GM12878 (cell line): ENCODE measurements around the gene ZNF212. TPM values are rescaled to one million over a fixed set of nuclear protein-coding genes. Genes with fewer than 3 reads are reported as not detected.

Experiments used
- ATAC-seq: fragments of 200-7000 bp; cut with Tn5 transposase; 3 replicates; pipeline ENCODE4 v1.9.1; 2020; ENCODE audit warnings: mild to moderate bottlenecking, moderate library complexity
- BruUV-seq: library from RNA; stranded (reverse); fragments of 400-500 nt; replicated peaks from 2 replicates; lab custom pipeline; 2021; lab: Mats Ljungman, UMichigan
- CTCF ChIA-PET: fragments of 300-600 bp; sonication (Branson Sonifier 250); formaldehyde crosslinking; extraction: SDS; loops from one replicate; lab custom pipeline; 2021; ENCODE audit warnings: inconsistent platforms; lab: Yijun Ruan, JAX
- POLR2A ChIA-PET: fragments of 350-600 bp; formaldehyde crosslinking; extraction: SDS; loops from one replicate; lab custom pipeline; 2021; ENCODE audit warnings: inconsistent platforms; lab: Charles Lee
- RAD21 ChIA-PET: fragments of 300-600 bp; sonication (Branson Sonifier 250); formaldehyde crosslinking; loops from one replicate; lab custom pipeline; 2023; ENCODE audit warnings: antibody characterized with exemption; ENCODE audit not compliant: unreplicated experiment; lab: Charles Lee
- SMC1A ChIA-PET: fragments of 300-600 bp; sonication (Branson Sonifier 250); formaldehyde crosslinking; loops from one replicate; lab custom pipeline; 2023; ENCODE audit not compliant: unreplicated experiment, uncharacterized antibody; lab: Charles Lee
- DNase-seq: peaks from one replicate; pipeline ENCODE4 v3.0.0-alpha.2; 2011; ENCODE audit warnings: low read depth, low spot score
- FAIRE-seq: peaks from 3 replicates; lab custom pipeline; 2011; peaks lifted over from hg19 to GRCh38; lab: Jason Lieb, UNC
- H2AFZ ChIP-seq: 2 replicates; pipeline ENCODE4 v1.6.0; 2011; ENCODE audit warnings: low read depth, low read length, control low read depth; ENCODE audit not compliant: control insufficient read depth
- H3K27ac ChIP-seq: 2 replicates; pipeline ENCODE4 v1.5.1; 2011; ENCODE audit warnings: control low read depth; ENCODE audit not compliant: control insufficient read depth, insufficient read depth
- H3K27me3 ChIP-seq, 2 experiments: replicated peaks in 1 of 2; 2 replicates each; pipeline versions ENCODE4 v1.6.0 to v1.6.1; 2011; ENCODE audit warnings: low read length in 1 of 2; ENCODE audit not compliant: control insufficient read depth in 2 of 2, insufficient read depth in 2 of 2
- H3K36me3 ChIP-seq, 2 experiments: 2 replicates each; pipeline ENCODE4 v1.5.1; 2011; ENCODE audit warnings: low read length in 1 of 2; ENCODE audit not compliant: control insufficient read depth in 2 of 2, insufficient read depth in 2 of 2
- H3K4me1 ChIP-seq: 2 replicates; pipeline ENCODE4 v1.6.1; 2011; ENCODE audit warnings: mild to moderate bottlenecking, low read length, moderate library complexity, mixed read lengths; ENCODE audit not compliant: control insufficient read depth, insufficient read depth
- H3K4me2 ChIP-seq: 2 replicates; pipeline ENCODE4 v1.6.0; 2011; ENCODE audit warnings: control low read depth; ENCODE audit not compliant: control insufficient read depth, insufficient read depth
- H3K4me3 ChIP-seq: fragments of 200-600 bp; sonication (generic); 2 replicates; pipeline ENCODE4 v1.5.1; 2016
- H3K79me2 ChIP-seq: 2 replicates; pipeline ENCODE4 v1.6.0; 2011; ENCODE audit warnings: low read length; ENCODE audit not compliant: control insufficient read depth, insufficient read depth
- H3K9ac ChIP-seq: 2 replicates; pipeline ENCODE4 v1.8.0; 2011; ENCODE audit warnings: low read length, control low read depth, mixed read lengths; ENCODE audit not compliant: control insufficient read depth, insufficient read depth
- H3K9me3 ChIP-seq: replicated peaks from 3 replicates; pipeline ENCODE4 v1.5.1; 2011; ENCODE audit warnings: mild to moderate bottlenecking, low read length; ENCODE audit not compliant: control insufficient read depth, insufficient read depth
- H4K20me1 ChIP-seq: 2 replicates; pipeline ENCODE4 v1.6.0; 2011; ENCODE audit not compliant: control insufficient read depth, insufficient read depth
- BRCA1 ChIP-seq: IDR thresholded peaks from 2 replicates; pipeline ENCODE4 v1.6.1; 2011; ENCODE audit warnings: low read depth, low read length, improper control_type of control experiment
- CHD4 ChIP-seq: fragments of 200-600 bp; sonication (generic); IDR thresholded peaks from 2 replicates; pipeline ENCODE4 v1.6.1; 2016; ENCODE audit warnings: mild to moderate bottlenecking
- GATAD2B ChIP-seq: fragments of 450-650 bp; conservative IDR thresholded peaks from 2 replicates; pipeline ENCODE4 v1.6.1; 2017; ENCODE audit warnings: low read depth, mild to moderate bottlenecking, moderate library complexity
- HDAC2 ChIP-seq: fragments of 200-600 bp; sonication (generic); IDR thresholded peaks from 2 replicates; pipeline ENCODE4 v1.6.1; 2017
- NR2C2 ChIP-seq: IDR thresholded peaks from 2 replicates; pipeline ENCODE4 v1.6.1; 2011; ENCODE audit warnings: borderline replicate concordance, low read depth; ENCODE audit not compliant: control insufficient read depth, insufficient read length
- POLR2A ChIP-seq: IDR thresholded peaks from 2 replicates; pipeline ENCODE4 v1.6.1; 2011; ENCODE audit warnings: low read depth, mild to moderate bottlenecking, low read length
- RCOR1 ChIP-seq: conservative IDR thresholded peaks from 2 replicates; pipeline ENCODE4 v1.6.1; 2012; ENCODE audit warnings: low read depth, low read length, improper control_type of control experiment
- SIN3A ChIP-seq: IDR thresholded peaks from 2 replicates; pipeline ENCODE4 v1.6.1; 2012; ENCODE audit warnings: low read depth, low read length, improper control_type of control experiment
- SRF ChIP-seq, 2 experiments: IDR thresholded peaks; 2 replicates each; pipeline ENCODE4 v1.6.1; 2011; ENCODE audit warnings: low read depth in 2 of 2, low read length in 2 of 2, mild to moderate bottlenecking in 1 of 2, moderate library complexity in 1 of 2
- STAT3 ChIP-seq: IDR thresholded peaks from 2 replicates; pipeline ENCODE4 v1.6.1; 2011; ENCODE audit warnings: low read depth, low read length, improper control_type of control experiment
- WRNIP1 ChIP-seq: IDR thresholded peaks from 2 replicates; pipeline ENCODE4 v1.6.1; 2011; ENCODE audit warnings: low read depth, low read length, improper control_type of control experiment, borderline replicate concordance
- ZBED1 ChIP-seq: IDR thresholded peaks from 2 replicates; pipeline ENCODE4 v1.6.1; 2016; ENCODE audit warnings: borderline replicate concordance
- WGBS: methylation state at CpG from one replicate; pipeline ENCODE4 v1.1.6; 2016; ENCODE audit warnings: low lambda C conversion rate; ENCODE audit not compliant: insufficient replicate concordance, insufficient coverage; ENCODE audit errors: missing lambda C conversion rate; 5-methylcytosine and 5-hydroxymethylcytosine counted together
- in situ Hi-C: fragments of 300-500 bp; cut with MboI; formaldehyde crosslinking; loops from 9 replicates; pipeline ENCODE4 v1.14.3; 2018; ENCODE audit warnings: mixed read lengths
- intact Hi-C: fragments of 100-400 bp; cut with micrococcal nuclease; formaldehyde crosslinking; loops from one replicate; pipeline ENCODE4 v1.14.2; 2022; ENCODE audit not compliant: unreplicated experiment
- polyA plus RNA-seq, 11 experiments: library from polyadenylated mRNA; depleted of rRNA in 4 of 11; unstranded in 6 of 11; stranded (reverse) in 5 of 11; fragments of >200 nt; fragmentation: Nextera tagmentation in 4 of 11; fragmentation: Illumina TruSeq in 1 of 11; extraction: Ambion mirVana in 4 of 11; extraction: Trizol in 1 of 11; gene quantifications; 1 replicate in 1 of 11; 2 replicates in 10 of 11; pipeline versions ENCODE4 v1.2.1 to v1.2.3, GENCODE V29; 2011 to 2016; ENCODE audit warnings: inconsistent platforms in 2 of 11, missing spikeins in 2 of 11, low read depth in 1 of 11
- total RNA-seq, 4 experiments: library from RNA; depleted of rRNA in 3 of 4; stranded (reverse); fragments of >200 nt in 3 of 4; fragmentation: Illumina TruSeq in 1 of 4; extraction: Trizol in 1 of 4; gene quantifications; 2 replicates each; pipeline versions ENCODE4 v1.2.1 to v1.2.3, GENCODE V29; 2013 to 2021
- TF ChIP-seq, protein P1 (sequence below), 3 experiments: IDR thresholded peaks in 2 of 3; conservative IDR thresholded peaks in 1 of 3; 2 replicates each; pipeline ENCODE4 v1.5.1; 2011; ENCODE audit warnings: low read depth in 3 of 3, low read length in 3 of 3, mild to moderate bottlenecking in 3 of 3, control low read depth in 2 of 3, moderate library complexity in 2 of 3, inconsistent platforms in 1 of 3, mixed read lengths in 1 of 3; ENCODE audit not compliant: control insufficient read depth in 2 of 3, insufficient read depth in 1 of 3; ENCODE audit errors: extremely low read depth in 1 of 3
- TF ChIP-seq, protein P2 (sequence below): fragments of 450-650 bp; IDR thresholded peaks from 2 replicates; pipeline ENCODE4 v1.6.1; 2017; ENCODE audit warnings: antibody characterized with exemption, mild to moderate bottlenecking, moderate library complexity
- TF ChIP-seq, protein P3 (sequence below): IDR thresholded peaks from 2 replicates; pipeline ENCODE4 v1.6.1; 2012; ENCODE audit warnings: low read depth, low read length, improper control_type of control experiment

ZNF212 gene
- total and polyA plus RNA-seq, 10 of the 15 experiments (the other 5 are each of a cell fraction or from before 2014, with no cell fraction given): 1.2 to 11.6 (median 5.4) TPM

DNA sequence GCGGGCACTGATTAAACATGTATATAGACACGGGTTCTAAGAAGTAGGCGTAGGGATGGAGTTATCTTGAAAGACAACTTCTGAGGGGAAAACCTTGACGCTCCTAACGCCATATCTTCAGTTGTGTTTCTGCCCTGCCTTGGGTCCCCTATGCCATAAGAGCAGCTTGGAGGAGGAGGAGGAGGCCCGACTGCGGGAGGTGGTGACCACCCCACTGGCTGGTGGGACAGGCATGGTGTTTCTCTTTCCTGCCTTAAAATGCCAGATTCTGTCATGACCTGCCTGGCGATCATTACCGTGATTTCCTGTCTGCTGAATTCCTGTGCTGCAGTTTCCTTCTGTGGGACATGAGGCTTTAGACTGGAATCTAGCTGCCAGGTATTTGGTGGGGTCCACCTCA is 38.4 kb downstream of the ZNF212 start:
- ATAC-seq (no peak), FAIRE-seq (no peak), DNase-seq (no peak)
- Histone ChIP-seq H2AFZ (no peak overlapping the region), H3K79me2 (no peaks in the 10 kb centered on the region), H3K4me2 (no peak overlapping the region), H3K27me3 (no peaks in the 10 kb centered on the region), H3K27ac (no peak overlapping the region), H3K9ac (no peak overlapping the region), H3K36me3 (peaks cover 8 to 15% of the 10 kb centered on the region in 2 experiments), H4K20me1 (no peaks in the 10 kb centered on the region), H3K4me3 (no peak overlapping the region), H3K4me1 (no peaks in the 10 kb centered on the region), H3K9me3 (no peaks in the 10 kb centered on the region)
- intact Hi-C loops (no loop called here), in situ Hi-C loops (no loop called here)
- no TSS peak for BruUV-seq
- ChIA-PET RAD21 (no interaction called here), POLR2A (no interaction called here), SMC1A (no interaction called here), CTCF (no interaction called here)
- WGBS: 98% methylated on average over 9 of the region's 9 CpGs
- no peak for TF ChIP-seq STAT3
- no peak for TF ChIP-seq NR2C2
- TF ChIP-seq SIN3A: no peak
- TF ChIP-seq CHD4: no peak
- TF ChIP-seq ZBED1: no peak
- TF ChIP-seq, protein P1, sequence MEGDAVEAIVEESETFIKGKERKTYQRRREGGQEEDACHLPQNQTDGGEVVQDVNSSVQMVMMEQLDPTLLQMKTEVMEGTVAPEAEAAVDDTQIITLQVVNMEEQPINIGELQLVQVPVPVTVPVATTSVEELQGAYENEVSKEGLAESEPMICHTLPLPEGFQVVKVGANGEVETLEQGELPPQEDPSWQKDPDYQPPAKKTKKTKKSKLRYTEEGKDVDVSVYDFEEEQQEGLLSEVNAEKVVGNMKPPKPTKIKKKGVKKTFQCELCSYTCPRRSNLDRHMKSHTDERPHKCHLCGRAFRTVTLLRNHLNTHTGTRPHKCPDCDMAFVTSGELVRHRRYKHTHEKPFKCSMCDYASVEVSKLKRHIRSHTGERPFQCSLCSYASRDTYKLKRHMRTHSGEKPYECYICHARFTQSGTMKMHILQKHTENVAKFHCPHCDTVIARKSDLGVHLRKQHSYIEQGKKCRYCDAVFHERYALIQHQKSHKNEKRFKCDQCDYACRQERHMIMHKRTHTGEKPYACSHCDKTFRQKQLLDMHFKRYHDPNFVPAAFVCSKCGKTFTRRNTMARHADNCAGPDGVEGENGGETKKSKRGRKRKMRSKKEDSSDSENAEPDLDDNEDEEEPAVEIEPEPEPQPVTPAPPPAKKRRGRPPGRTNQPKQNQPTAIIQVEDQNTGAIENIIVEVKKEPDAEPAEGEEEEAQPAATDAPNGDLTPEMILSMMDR (IDR thresholded peaks at IDR 0.05 in 2 of 3, conservative IDR thresholded peaks at IDR 0.05 in 1 of 3; ENCODE audit: control insufficient read depth in 2 of 3, extremely low read depth in 1 of 3, insufficient read depth in 1 of 3, low read depth in 3 of 3, low read length in 3 of 3): no peak
- no peak for TF ChIP-seq SRF (IDR thresholded peaks at IDR 0.05; ENCODE audit: low read depth in 2 of 2, low read length in 2 of 2)
- no peak for TF ChIP-seq GATAD2B
- TF ChIP-seq POLR2A: no peak; the same call in 1 of the 2 replicates
- TF ChIP-seq, protein P2, sequence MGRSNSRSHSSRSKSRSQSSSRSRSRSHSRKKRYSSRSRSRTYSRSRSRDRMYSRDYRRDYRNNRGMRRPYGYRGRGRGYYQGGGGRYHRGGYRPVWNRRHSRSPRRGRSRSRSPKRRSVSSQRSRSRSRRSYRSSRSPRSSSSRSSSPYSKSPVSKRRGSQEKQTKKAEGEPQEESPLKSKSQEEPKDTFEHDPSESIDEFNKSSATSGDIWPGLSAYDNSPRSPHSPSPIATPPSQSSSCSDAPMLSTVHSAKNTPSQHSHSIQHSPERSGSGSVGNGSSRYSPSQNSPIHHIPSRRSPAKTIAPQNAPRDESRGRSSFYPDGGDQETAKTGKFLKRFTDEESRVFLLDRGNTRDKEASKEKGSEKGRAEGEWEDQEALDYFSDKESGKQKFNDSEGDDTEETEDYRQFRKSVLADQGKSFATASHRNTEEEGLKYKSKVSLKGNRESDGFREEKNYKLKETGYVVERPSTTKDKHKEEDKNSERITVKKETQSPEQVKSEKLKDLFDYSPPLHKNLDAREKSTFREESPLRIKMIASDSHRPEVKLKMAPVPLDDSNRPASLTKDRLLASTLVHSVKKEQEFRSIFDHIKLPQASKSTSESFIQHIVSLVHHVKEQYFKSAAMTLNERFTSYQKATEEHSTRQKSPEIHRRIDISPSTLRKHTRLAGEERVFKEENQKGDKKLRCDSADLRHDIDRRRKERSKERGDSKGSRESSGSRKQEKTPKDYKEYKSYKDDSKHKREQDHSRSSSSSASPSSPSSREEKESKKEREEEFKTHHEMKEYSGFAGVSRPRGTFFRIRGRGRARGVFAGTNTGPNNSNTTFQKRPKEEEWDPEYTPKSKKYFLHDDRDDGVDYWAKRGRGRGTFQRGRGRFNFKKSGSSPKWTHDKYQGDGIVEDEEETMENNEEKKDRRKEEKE: no peak
- no peak for TF ChIP-seq RCOR1
- no peak for TF ChIP-seq HDAC2
- no peak for TF ChIP-seq BRCA1
- no peak for TF ChIP-seq WRNIP1
- TF ChIP-seq, protein P3, sequence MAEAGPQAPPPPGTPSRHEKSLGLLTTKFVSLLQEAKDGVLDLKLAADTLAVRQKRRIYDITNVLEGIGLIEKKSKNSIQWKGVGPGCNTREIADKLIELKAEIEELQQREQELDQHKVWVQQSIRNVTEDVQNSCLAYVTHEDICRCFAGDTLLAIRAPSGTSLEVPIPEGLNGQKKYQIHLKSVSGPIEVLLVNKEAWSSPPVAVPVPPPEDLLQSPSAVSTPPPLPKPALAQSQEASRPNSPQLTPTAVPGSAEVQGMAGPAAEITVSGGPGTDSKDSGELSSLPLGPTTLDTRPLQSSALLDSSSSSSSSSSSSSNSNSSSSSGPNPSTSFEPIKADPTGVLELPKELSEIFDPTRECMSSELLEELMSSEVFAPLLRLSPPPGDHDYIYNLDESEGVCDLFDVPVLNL: no peak
